EH (cell line): Measurements from ENCODE around the gene COL5A1.

Experiments
- DNase-seq: peaks from one replicate; pipeline ENCODE4 v3.0.0-alpha.2; 2015; ENCODE audit warnings: low read depth

Gene COL5A1

GRCh38 chr9:134606951-134607731 is 34.5 kb upstream of the COL5A1 start:
- DNase-seq = peak; percentile 57

GRCh38 chr9:134607971-134608370 is 33.6 kb upstream of the COL5A1 start:
- peak; percentile 74 for DNase-seq

GRCh38 chr9:134611046-134611445 is 30.6 kb upstream of the COL5A1 start:
- DNase-seq = no peak

- DNase-seq = no peak
These were observed 29.3 kb upstream of the COL5A1 start for GRCh38 chr9:134612309-134612708.

GRCh38 chr9:134612715-134613114 is 28.9 kb upstream of the COL5A1 start:
- no peak for DNase-seq

GRCh38 chr9:134614256-134614655 is 27.3 kb upstream of the COL5A1 start:
- DNase-seq = no peak

- DNase-seq = peak; percentile 37
These were observed 25.3 kb upstream of the COL5A1 start for GRCh38 chr9:134616341-134616740.

- DNase-seq = no peak
These were observed 24.4 kb upstream of the COL5A1 start for GRCh38 chr9:134617246-134617645.

GRCh38 chr9:134617836-134618162 is 23.8 kb upstream of the COL5A1 start:
- DNase-seq = no peak

- DNase-seq = peak; percentile 22
These were observed 23.3 kb upstream of the COL5A1 start for GRCh38 chr9:134618163-134618832.

GRCh38 chr9:134618833-134619447 is 22.7 kb upstream of the COL5A1 start:
- no peak for DNase-seq

- DNase-seq = no peak
These were observed 22.1 kb upstream of the COL5A1 start for GRCh38 chr9:134619448-134619982.

- no peak for DNase-seq
These were observed 21.5 kb upstream of the COL5A1 start for GRCh38 chr9:134619983-134620661.

GRCh38 chr9:134620751-134621557 is 20.6 kb upstream of the COL5A1 start:
- DNase-seq = no peak

- no peak for DNase-seq
These were observed 20.0 kb upstream of the COL5A1 start for GRCh38 chr9:134621558-134622110.

- DNase-seq = no peak
These were observed 18.7 kb upstream of the COL5A1 start for GRCh38 chr9:134622896-134623257.

GRCh38 chr9:134623258-134624066 is 18.1 kb upstream of the COL5A1 start:
- no peak for DNase-seq

GRCh38 chr9:134624137-134624591 is 17.4 kb upstream of the COL5A1 start:
- peak; percentile 21 for DNase-seq

GRCh38 chr9:134624621-134625181 is 16.9 kb upstream of the COL5A1 start:
- peak; percentile 96 for DNase-seq
